WTC11 (cell line): ENCODE results near the gene NFATC1.

Experiments
- ATF2 ChIP-seq: sonication (generic); formaldehyde crosslinking; IDR thresholded peaks from 2 replicates; pipeline ENCODE4 v1.8.1; 2022; ENCODE audit warnings: low read depth, missing genetic modification reagents, borderline replicate concordance
- JAZF1 ChIP-seq: fragments of 250-450 bp; sonication (Bioruptor Pico); IDR thresholded peaks from 2 replicates; pipeline ENCODE4 v1.9.0; 2021; ENCODE audit warnings: moderate library complexity, mild to moderate bottlenecking, inconsistent platforms
- JUN ChIP-seq: sonication (generic); formaldehyde crosslinking; IDR thresholded peaks from 2 replicates; pipeline ENCODE4 v1.8.0; 2023; ENCODE audit warnings: mild to moderate bottlenecking, missing genetic modification reagents
- MAX ChIP-seq: sonication (generic); formaldehyde crosslinking; IDR thresholded peaks from 2 replicates; pipeline ENCODE4 v1.8.0; 2022; ENCODE audit warnings: mild to moderate bottlenecking, missing genetic modification reagents
- NR2C2 ChIP-seq: sonication (generic); formaldehyde crosslinking; IDR thresholded peaks from 2 replicates; pipeline ENCODE4 v1.8.0; 2022; ENCODE audit warnings: mild to moderate bottlenecking, missing genetic modification reagents
- PRRX2 ChIP-seq: fragments of 250-450 bp; sonication (Bioruptor Pico); IDR thresholded peaks from 2 replicates; pipeline ENCODE4 v1.8.0; 2021; ENCODE audit warnings: mild to moderate bottlenecking
- SMAD4 ChIP-seq: sonication (generic); formaldehyde crosslinking; IDR thresholded peaks from 2 replicates; pipeline ENCODE4 v1.8.0; 2022; ENCODE audit warnings: mild to moderate bottlenecking, missing genetic modification reagents
- ZNF281 ChIP-seq: sonication (generic); formaldehyde crosslinking; IDR thresholded peaks from 2 replicates; pipeline ENCODE4 v1.8.0; 2023; ENCODE audit warnings: mild to moderate bottlenecking, missing genetic modification reagents
- TF ChIP-seq, protein P1 (sequence below): fragments of 200-600 bp; IDR thresholded peaks from 2 replicates; pipeline ENCODE4 v1.8.0; 2022; ENCODE audit warnings: antibody characterized with exemption
- TF ChIP-seq, protein P2 (sequence below): fragments of 250-450 bp; sonication (Bioruptor Pico); IDR thresholded peaks from 2 replicates; pipeline ENCODE4 v2.1.2; 2022; ENCODE audit warnings: mild to moderate bottlenecking, moderate library complexity

GRCh38 chr18:79529991-79530390 lies 134.3 kb downstream of the NFATC1 start:
- TF ChIP-seq JUN (CRISPR knock-in tag) (no peak), JAZF1 (CRISPR knock-in tag) (no peak), PRRX2 (no peak), SMAD4 (CRISPR knock-in tag) (no peak), MAX (no peak), ATF2 (CRISPR knock-in tag) (no peak), ZNF281 (no peak), NR2C2 (CRISPR knock-in tag) (no peak)
- TF ChIP-seq, protein P1, sequence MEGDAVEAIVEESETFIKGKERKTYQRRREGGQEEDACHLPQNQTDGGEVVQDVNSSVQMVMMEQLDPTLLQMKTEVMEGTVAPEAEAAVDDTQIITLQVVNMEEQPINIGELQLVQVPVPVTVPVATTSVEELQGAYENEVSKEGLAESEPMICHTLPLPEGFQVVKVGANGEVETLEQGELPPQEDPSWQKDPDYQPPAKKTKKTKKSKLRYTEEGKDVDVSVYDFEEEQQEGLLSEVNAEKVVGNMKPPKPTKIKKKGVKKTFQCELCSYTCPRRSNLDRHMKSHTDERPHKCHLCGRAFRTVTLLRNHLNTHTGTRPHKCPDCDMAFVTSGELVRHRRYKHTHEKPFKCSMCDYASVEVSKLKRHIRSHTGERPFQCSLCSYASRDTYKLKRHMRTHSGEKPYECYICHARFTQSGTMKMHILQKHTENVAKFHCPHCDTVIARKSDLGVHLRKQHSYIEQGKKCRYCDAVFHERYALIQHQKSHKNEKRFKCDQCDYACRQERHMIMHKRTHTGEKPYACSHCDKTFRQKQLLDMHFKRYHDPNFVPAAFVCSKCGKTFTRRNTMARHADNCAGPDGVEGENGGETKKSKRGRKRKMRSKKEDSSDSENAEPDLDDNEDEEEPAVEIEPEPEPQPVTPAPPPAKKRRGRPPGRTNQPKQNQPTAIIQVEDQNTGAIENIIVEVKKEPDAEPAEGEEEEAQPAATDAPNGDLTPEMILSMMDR: no peak
- TF ChIP-seq, protein P2, sequence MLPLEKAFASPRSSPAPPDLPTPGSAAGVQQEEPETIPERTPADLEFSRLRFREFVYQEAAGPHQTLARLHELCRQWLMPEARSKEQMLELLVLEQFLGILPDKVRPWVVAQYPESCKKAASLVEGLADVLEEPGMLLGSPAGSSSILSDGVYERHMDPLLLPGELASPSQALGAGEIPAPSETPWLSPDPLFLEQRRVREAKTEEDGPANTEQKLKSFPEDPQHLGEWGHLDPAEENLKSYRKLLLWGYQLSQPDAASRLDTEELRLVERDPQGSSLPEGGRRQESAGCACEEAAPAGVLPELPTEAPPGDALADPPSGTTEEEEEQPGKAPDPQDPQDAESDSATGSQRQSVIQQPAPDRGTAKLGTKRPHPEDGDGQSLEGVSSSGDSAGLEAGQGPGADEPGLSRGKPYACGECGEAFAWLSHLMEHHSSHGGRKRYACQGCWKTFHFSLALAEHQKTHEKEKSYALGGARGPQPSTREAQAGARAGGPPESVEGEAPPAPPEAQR (CRISPR knock-in tag): no peak
